Measurements from ENCODE around the gene SLC30A7. TPM values are rescaled to one million over a fixed set of nuclear protein-coding genes. Genes with fewer than 3 reads are reported as not detected.
"Not testable (repeated sequence)": the region's sequence is repeated elsewhere in the genome, so short reads cannot be mapped to it uniquely, and the experiment has no call there.

Gene SLC30A7
- polyA plus RNA-seq, 4 donors, result 2.0 to 22.1 (median 4.0) TPM

- WGBS, 3 donors, result 90% methylated on average over 3 of the region's 3 CpGs
- no peaks in the 10 kb centered on the region for H3K36me3 ChIP-seq (ENCODE audit: control insufficient read depth in 3 of 3, insufficient read depth in 2 of 3, low read depth in 1 of 3, low read length in 3 of 3)
- H3K27ac ChIP-seq (ENCODE audit: low read depth in 1 of 3, low read length in 2 of 3), result no peak overlapping the region
- peaks cover 0 to 3% (median 0%) of the 10 kb centered on the region in 3 donors for H3K4me1 ChIP-seq (ENCODE audit: control insufficient read depth in 3 of 3, insufficient read depth in 2 of 3, low read depth in 1 of 3, low read length in 2 of 3)
- DNase-seq (no peak), FAIRE-seq (no peak)
- H3K27me3 ChIP-seq (ENCODE audit: control insufficient read depth in 3 of 3, insufficient read depth in 3 of 3, low read length in 3 of 3), result no peaks in the 10 kb centered on the region
- no peaks in the 10 kb centered on the region for H3K9me3 ChIP-seq (ENCODE audit: control insufficient read depth in 2 of 2, insufficient read depth in 1 of 2, low read depth in 1 of 2, low read length in 1 of 2)
- no peak overlapping the region for H3K4me3 ChIP-seq (ENCODE audit: low read depth in 1 of 3, low read length in 3 of 3)
Measured at GRCh38 chr1:100881687-100882086, 14.2 kb upstream of the SLC30A7 start.

GRCh38 chr1:100882698-100883097 is 13.2 kb upstream of the SLC30A7 start:
- Histone ChIP-seq H3K36me3 (ENCODE audit: control insufficient read depth in 3 of 3, insufficient read depth in 2 of 3, low read depth in 1 of 3, low read length in 3 of 3) (no peaks in the 10 kb centered on the region), H3K27ac (ENCODE audit: low read depth in 1 of 3, low read length in 2 of 3) (peak overlapping the region in 1 of 3 donors; percentile 63), H3K27me3 (ENCODE audit: control insufficient read depth in 3 of 3, insufficient read depth in 3 of 3, low read length in 3 of 3) (no peaks in the 10 kb centered on the region), H3K4me3 (ENCODE audit: low read depth in 1 of 3, low read length in 3 of 3) (no peak overlapping the region), H3K4me1 (ENCODE audit: control insufficient read depth in 3 of 3, insufficient read depth in 2 of 3, low read depth in 1 of 3, low read length in 2 of 3) (peaks cover 0 to 3% (median 0%) of the 10 kb centered on the region in 3 donors), H3K9me3 (ENCODE audit: control insufficient read depth in 2 of 2, insufficient read depth in 1 of 2, low read depth in 1 of 2, low read length in 1 of 2) (no peaks in the 10 kb centered on the region)
- DNase-seq, result peak; percentile 43 to 70
- 22 to 49% (median 32%) methylated on average over 2 of the region's 2 CpGs for WGBS, 3 donors
- no peak for FAIRE-seq

GRCh38 chr1:100883963-100884362 is 11.9 kb upstream of the SLC30A7 start:
- H3K9me3 ChIP-seq (ENCODE audit: control insufficient read depth in 2 of 2, insufficient read depth in 1 of 2, low read depth in 1 of 2, low read length in 1 of 2), result no peaks in the 10 kb centered on the region
- FAIRE-seq (no peak), DNase-seq (peak; percentile 42 to 52)
- H3K27me3 ChIP-seq (ENCODE audit: control insufficient read depth in 3 of 3, insufficient read depth in 3 of 3, low read length in 3 of 3), result no peaks in the 10 kb centered on the region
- H3K4me3 ChIP-seq (ENCODE audit: low read depth in 1 of 3, low read length in 3 of 3), result no peak overlapping the region
- H3K27ac ChIP-seq (ENCODE audit: low read depth in 1 of 3, low read length in 2 of 3), result peak overlapping the region in 1 of 3 donors; percentile 60
- H3K36me3 ChIP-seq (ENCODE audit: control insufficient read depth in 3 of 3, insufficient read depth in 2 of 3, low read depth in 1 of 3, low read length in 3 of 3), result no peaks in the 10 kb centered on the region
- WGBS, 3 donors, result 15 to 52% (median 35%) methylated on average over 4 of the region's 4 CpGs
- peaks cover 0 to 3% (median 0%) of the 10 kb centered on the region in 3 donors for H3K4me1 ChIP-seq (ENCODE audit: control insufficient read depth in 3 of 3, insufficient read depth in 2 of 3, low read depth in 1 of 3, low read length in 2 of 3)

- peaks cover 0 to 15% of the 10 kb centered on the region in 2 donors for H3K9me3 ChIP-seq (ENCODE audit: control insufficient read depth in 2 of 2, insufficient read depth in 1 of 2, low read depth in 1 of 2, low read length in 1 of 2)
- not testable (repeated sequence) for H3K27me3 ChIP-seq (ENCODE audit: control insufficient read depth in 3 of 3, insufficient read depth in 3 of 3, low read length in 3 of 3); H3K27ac ChIP-seq (ENCODE audit: low read depth in 1 of 3, low read length in 2 of 3); DNase-seq; H3K36me3 ChIP-seq (ENCODE audit: control insufficient read depth in 3 of 3, insufficient read depth in 2 of 3, low read depth in 1 of 3, low read length in 3 of 3); H3K4me1 ChIP-seq (ENCODE audit: control insufficient read depth in 3 of 3, insufficient read depth in 2 of 3, low read depth in 1 of 3, low read length in 2 of 3); FAIRE-seq; H3K4me3 ChIP-seq (ENCODE audit: low read depth in 1 of 3, low read length in 3 of 3)
- WGBS, 3 donors, result 93 to 100% (median 97%) methylated on average over 1 of the region's 1 CpG
Measured at GRCh38 chr1:100889007-100889406, 6.9 kb upstream of the SLC30A7 start.

- peaks cover 0 to 15% of the 10 kb centered on the region in 2 donors for H3K9me3 ChIP-seq (ENCODE audit: control insufficient read depth in 2 of 2, insufficient read depth in 1 of 2, low read depth in 1 of 2, low read length in 1 of 2)
- not testable (repeated sequence) for FAIRE-seq; H3K36me3 ChIP-seq (ENCODE audit: control insufficient read depth in 3 of 3, insufficient read depth in 2 of 3, low read depth in 1 of 3, low read length in 3 of 3); H3K27ac ChIP-seq (ENCODE audit: low read depth in 1 of 3, low read length in 2 of 3); H3K4me3 ChIP-seq (ENCODE audit: low read depth in 1 of 3, low read length in 3 of 3); DNase-seq; H3K4me1 ChIP-seq (ENCODE audit: control insufficient read depth in 3 of 3, insufficient read depth in 2 of 3, low read depth in 1 of 3, low read length in 2 of 3); H3K27me3 ChIP-seq (ENCODE audit: control insufficient read depth in 3 of 3, insufficient read depth in 3 of 3, low read length in 3 of 3)
- 100% methylated on average over 2 of the region's 2 CpGs for WGBS, 3 donors
Measured at GRCh38 chr1:100889869-100890482, 5.9 kb upstream of the SLC30A7 start.

GRCh38 chr1:100891380-100891779 is 4.5 kb upstream of the SLC30A7 start:
- H3K27ac ChIP-seq (ENCODE audit: low read depth in 1 of 3, low read length in 2 of 3), result no peak overlapping the region
- H3K27me3 ChIP-seq (ENCODE audit: control insufficient read depth in 3 of 3, insufficient read depth in 3 of 3, low read length in 3 of 3), result no peaks in the 10 kb centered on the region
- peaks cover 0 to 3% (median 0%) of the 10 kb centered on the region in 3 donors for H3K36me3 ChIP-seq (ENCODE audit: control insufficient read depth in 3 of 3, insufficient read depth in 2 of 3, low read depth in 1 of 3, low read length in 3 of 3)
- no peak overlapping the region for H3K4me3 ChIP-seq (ENCODE audit: low read depth in 1 of 3, low read length in 3 of 3)
- peaks cover 0 to 15% of the 10 kb centered on the region in 2 donors for H3K9me3 ChIP-seq (ENCODE audit: control insufficient read depth in 2 of 2, insufficient read depth in 1 of 2, low read depth in 1 of 2, low read length in 1 of 2)
- DNase-seq (no peak), FAIRE-seq (no peak)
- H3K4me1 ChIP-seq (ENCODE audit: control insufficient read depth in 3 of 3, insufficient read depth in 2 of 3, low read depth in 1 of 3, low read length in 2 of 3), result peaks cover 0 to 3% (median 0%) of the 10 kb centered on the region in 3 donors
- 96 to 100% (median 100%) methylated on average over 1 of the region's 1 CpG for WGBS, 3 donors

- Histone ChIP-seq H3K9me3 (ENCODE audit: control insufficient read depth in 2 of 2, insufficient read depth in 1 of 2, low read depth in 1 of 2, low read length in 1 of 2) (peaks cover 0 to 15% of the 10 kb centered on the region in 2 donors), H3K27me3 (ENCODE audit: control insufficient read depth in 3 of 3, insufficient read depth in 3 of 3, low read length in 3 of 3) (no peaks in the 10 kb centered on the region), H3K36me3 (ENCODE audit: control insufficient read depth in 3 of 3, insufficient read depth in 2 of 3, low read depth in 1 of 3, low read length in 3 of 3) (peaks cover 0 to 3% (median 0%) of the 10 kb centered on the region in 3 donors), H3K4me1 (ENCODE audit: control insufficient read depth in 3 of 3, insufficient read depth in 2 of 3, low read depth in 1 of 3, low read length in 2 of 3) (peaks cover 0 to 3% (median 0%) of the 10 kb centered on the region in 3 donors), H3K27ac (ENCODE audit: low read depth in 1 of 3, low read length in 2 of 3) (no peak overlapping the region), H3K4me3 (ENCODE audit: low read depth in 1 of 3, low read length in 3 of 3) (no peak overlapping the region)
- DNase-seq (no peak), FAIRE-seq (no peak)
- WGBS, 3 donors, result 93 to 95% (median 94%) methylated on average over 3 of the region's 3 CpGs
Measured at GRCh38 chr1:100892554-100892953, 3.3 kb upstream of the SLC30A7 start.

GRCh38 chr1:100893718-100894117 is 2.2 kb upstream of the SLC30A7 start:
- 48 to 57% (median 54%) methylated on average over 2 of the region's 2 CpGs for WGBS, 3 donors
- Histone ChIP-seq H3K4me1 (ENCODE audit: control insufficient read depth in 3 of 3, insufficient read depth in 2 of 3, low read depth in 1 of 3, low read length in 2 of 3) (peaks cover 0 to 3% (median 0%) of the 10 kb centered on the region in 3 donors), H3K4me3 (ENCODE audit: low read depth in 1 of 3, low read length in 3 of 3) (peak overlapping the region in 1 of 3 donors; percentile 98), H3K27me3 (ENCODE audit: control insufficient read depth in 3 of 3, insufficient read depth in 3 of 3, low read length in 3 of 3) (no peaks in the 10 kb centered on the region), H3K9me3 (ENCODE audit: control insufficient read depth in 2 of 2, insufficient read depth in 1 of 2, low read depth in 1 of 2, low read length in 1 of 2) (peaks cover 0 to 15% of the 10 kb centered on the region in 2 donors), H3K36me3 (ENCODE audit: control insufficient read depth in 3 of 3, insufficient read depth in 2 of 3, low read depth in 1 of 3, low read length in 3 of 3) (peaks cover 0 to 3% (median 0%) of the 10 kb centered on the region in 3 donors), H3K27ac (ENCODE audit: low read depth in 1 of 3, low read length in 2 of 3) (no peak overlapping the region)
- DNase-seq, result no peak
- FAIRE-seq, result no peak

Data from small intestine (tissue), 7 donors.